HepG2 (cell line): ENCODE results near the gene HOXA5. TPM values are rescaled to one million over a fixed set of nuclear protein-coding genes. Genes with fewer than 3 reads are reported as not detected.
A peak's percentile ranks its signal among the peaks of the same experiment; 100 is the strongest.

ENCODE experiments used
- DMAP1 ChIP-seq: IDR thresholded peaks from 2 replicates; pipeline ENCODE4 v1.6.1; 2016
- DNMT1 ChIP-seq: sonication (generic); formaldehyde crosslinking; IDR thresholded peaks from 2 replicates; pipeline ENCODE4 v1.5.1; 2020; ENCODE audit warnings: mild to moderate bottlenecking, missing genetic modification reagents
- EP300 ChIP-seq, 3 experiments: sonication (generic) in 1 of 3; formaldehyde crosslinking in 1 of 3; IDR thresholded peaks; 2 replicates each; pipeline versions ENCODE4 v1.5.1 to v1.6.1; 2011 to 2020; ENCODE audit warnings: low read depth in 2 of 3, low read length in 2 of 3, borderline replicate concordance in 1 of 3, improper control_type of control experiment in 1 of 3, mild to moderate bottlenecking in 1 of 3, missing genetic modification reagents in 1 of 3, moderate library complexity in 1 of 3
- MED1 ChIP-seq: sonication (generic); formaldehyde crosslinking; IDR thresholded peaks from 2 replicates; pipeline ENCODE4 v1.4.0; 2020; ENCODE audit warnings: missing genetic modification reagents
- MIER3 ChIP-seq: IDR thresholded peaks from 2 replicates; pipeline ENCODE4 v1.6.1; 2016; ENCODE audit warnings: missing compliant biosample characterization, borderline replicate concordance
- NCOA2 ChIP-seq: sonication (generic); formaldehyde crosslinking; IDR thresholded peaks from 2 replicates; pipeline ENCODE4 v1.8.0; 2022; ENCODE audit warnings: inconsistent platforms
- PHF21A ChIP-seq: sonication (generic); formaldehyde crosslinking; IDR thresholded peaks from 2 replicates; pipeline ENCODE4 v1.5.0; 2020; ENCODE audit warnings: mild to moderate bottlenecking, missing genetic modification reagents
- SAP130 ChIP-seq: IDR thresholded peaks from 2 replicates; pipeline ENCODE4 v1.6.1; 2016; ENCODE audit warnings: low read depth
- TBX2 ChIP-seq: sonication (generic); formaldehyde crosslinking; IDR thresholded peaks from 2 replicates; pipeline ENCODE4 v1.5.0; 2020; ENCODE audit warnings: missing genetic modification reagents, mild to moderate bottlenecking, borderline replicate concordance
- ZNF614 ChIP-seq: IDR thresholded peaks from 2 replicates; pipeline ENCODE4 v1.6.1; 2018; ENCODE audit warnings: missing biosample characterization, missing genetic modification reagents, inconsistent platforms, borderline replicate concordance
- ZNF687 ChIP-seq: sonication (generic); formaldehyde crosslinking; IDR thresholded peaks from 2 replicates; pipeline ENCODE4 v1.5.1; 2020; ENCODE audit warnings: mild to moderate bottlenecking, missing genetic modification reagents, moderate library complexity
- ZNF841 ChIP-seq: sonication (generic); formaldehyde crosslinking; IDR thresholded peaks from 2 replicates; pipeline ENCODE4 v1.8.1; 2023; ENCODE audit warnings: missing genetic modification reagents, borderline replicate concordance
- ZNF883 ChIP-seq: sonication (generic); formaldehyde crosslinking; IDR thresholded peaks from 2 replicates; pipeline ENCODE4 v1.5.1; 2020; ENCODE audit warnings: mild to moderate bottlenecking, missing genetic modification reagents; ENCODE audit errors: not compliant biosample characterization
- polyA plus RNA-seq, 8 experiments: library from polyadenylated mRNA; depleted of rRNA in 3 of 8; stranded (reverse) in 7 of 8; unstranded in 1 of 8; fragments of >200 nt; fragmentation: Illumina TruSeq in 4 of 8; extraction: Trizol in 4 of 8; gene quantifications; 2 replicates each; pipeline versions ENCODE4 v1.2.1 to v1.2.3, GENCODE V29; 2011 to 2016; ENCODE audit warnings: low read depth in 4 of 8, missing spikeins in 1 of 8, mixed read lengths in 1 of 8; ENCODE audit not compliant: insufficient read depth in 1 of 8
- total RNA-seq, 5 experiments: library from RNA; depleted of rRNA; stranded (reverse); fragments of >200 nt; fragmentation: Illumina TruSeq; extraction: Trizol; gene quantifications; 2 replicates each; pipeline ENCODE4 v1.2.3, GENCODE V29; 2016; ENCODE audit warnings: low read depth in 1 of 5
- TF ChIP-seq, protein P1 (sequence below): IDR thresholded peaks from 2 replicates; pipeline ENCODE4 v1.6.1; 2016; ENCODE audit warnings: low read depth, missing genetic modification reagents, missing compliant biosample characterization
- TF ChIP-seq, protein P2 (sequence below): sonication (generic); formaldehyde crosslinking; IDR thresholded peaks from 2 replicates; pipeline ENCODE4 v1.4.0; 2020; ENCODE audit warnings: missing genetic modification reagents

The HOXA5 gene
- total and polyA plus RNA-seq, 2 of the 13 experiments (the other 11 are each of a cell fraction or from before 2014, with no cell fraction given): 3.2 to 3.6 TPM

GRCh38 chr7:27133409-27134231, 9.9 kb downstream of the HOXA5 start (continued):
- 0 out of 2 replicates have a peak, but pooled peaks have one; percentile 18 for TF ChIP-seq ZNF841
- peak; percentile 44; the same call in 1 of the 2 replicates for TF ChIP-seq PHF21A
- TF ChIP-seq EP300 (IDR thresholded peaks at IDR 0.05; ENCODE audit: low read depth in 2 of 2, low read length in 2 of 2): peak in 1 of 2 experiments; percentile 75; a peak in 2 of 4 replicates
- TF ChIP-seq EP300 (CRISPR knock-in tag; IDR thresholded peaks at IDR 0.05; ENCODE audit: borderline replicate concordance): peak; percentile 34; the same call in 1 of the 2 replicates
- peak; percentile 74 for TF ChIP-seq TBX2 (CRISPR knock-in tag)
- TF ChIP-seq DMAP1 (CRISPR knock-in tag): peak; percentile 52; the same call in 1 of the 2 replicates
- TF ChIP-seq, protein P1, sequence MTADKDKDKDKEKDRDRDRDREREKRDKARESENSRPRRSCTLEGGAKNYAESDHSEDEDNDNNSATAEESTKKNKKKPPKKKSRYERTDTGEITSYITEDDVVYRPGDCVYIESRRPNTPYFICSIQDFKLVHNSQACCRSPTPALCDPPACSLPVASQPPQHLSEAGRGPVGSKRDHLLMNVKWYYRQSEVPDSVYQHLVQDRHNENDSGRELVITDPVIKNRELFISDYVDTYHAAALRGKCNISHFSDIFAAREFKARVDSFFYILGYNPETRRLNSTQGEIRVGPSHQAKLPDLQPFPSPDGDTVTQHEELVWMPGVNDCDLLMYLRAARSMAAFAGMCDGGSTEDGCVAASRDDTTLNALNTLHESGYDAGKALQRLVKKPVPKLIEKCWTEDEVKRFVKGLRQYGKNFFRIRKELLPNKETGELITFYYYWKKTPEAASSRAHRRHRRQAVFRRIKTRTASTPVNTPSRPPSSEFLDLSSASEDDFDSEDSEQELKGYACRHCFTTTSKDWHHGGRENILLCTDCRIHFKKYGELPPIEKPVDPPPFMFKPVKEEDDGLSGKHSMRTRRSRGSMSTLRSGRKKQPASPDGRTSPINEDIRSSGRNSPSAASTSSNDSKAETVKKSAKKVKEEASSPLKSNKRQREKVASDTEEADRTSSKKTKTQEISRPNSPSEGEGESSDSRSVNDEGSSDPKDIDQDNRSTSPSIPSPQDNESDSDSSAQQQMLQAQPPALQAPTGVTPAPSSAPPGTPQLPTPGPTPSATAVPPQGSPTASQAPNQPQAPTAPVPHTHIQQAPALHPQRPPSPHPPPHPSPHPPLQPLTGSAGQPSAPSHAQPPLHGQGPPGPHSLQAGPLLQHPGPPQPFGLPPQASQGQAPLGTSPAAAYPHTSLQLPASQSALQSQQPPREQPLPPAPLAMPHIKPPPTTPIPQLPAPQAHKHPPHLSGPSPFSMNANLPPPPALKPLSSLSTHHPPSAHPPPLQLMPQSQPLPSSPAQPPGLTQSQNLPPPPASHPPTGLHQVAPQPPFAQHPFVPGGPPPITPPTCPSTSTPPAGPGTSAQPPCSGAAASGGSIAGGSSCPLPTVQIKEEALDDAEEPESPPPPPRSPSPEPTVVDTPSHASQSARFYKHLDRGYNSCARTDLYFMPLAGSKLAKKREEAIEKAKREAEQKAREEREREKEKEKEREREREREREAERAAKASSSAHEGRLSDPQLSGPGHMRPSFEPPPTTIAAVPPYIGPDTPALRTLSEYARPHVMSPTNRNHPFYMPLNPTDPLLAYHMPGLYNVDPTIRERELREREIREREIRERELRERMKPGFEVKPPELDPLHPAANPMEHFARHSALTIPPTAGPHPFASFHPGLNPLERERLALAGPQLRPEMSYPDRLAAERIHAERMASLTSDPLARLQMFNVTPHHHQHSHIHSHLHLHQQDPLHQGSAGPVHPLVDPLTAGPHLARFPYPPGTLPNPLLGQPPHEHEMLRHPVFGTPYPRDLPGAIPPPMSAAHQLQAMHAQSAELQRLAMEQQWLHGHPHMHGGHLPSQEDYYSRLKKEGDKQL (CRISPR knock-in tag): 0 out of 2 replicates have a peak, but pooled peaks have one; percentile 46
- TF ChIP-seq ZNF687 (CRISPR knock-in tag): no peak
- peak; percentile 66 for TF ChIP-seq NCOA2 (CRISPR knock-in tag)
- TF ChIP-seq SAP130 (CRISPR knock-in tag): peak; percentile 66
- TF ChIP-seq MED1 (CRISPR knock-in tag): peak; percentile 46; the same call in 1 of the 2 replicates
- TF ChIP-seq, protein P2, sequence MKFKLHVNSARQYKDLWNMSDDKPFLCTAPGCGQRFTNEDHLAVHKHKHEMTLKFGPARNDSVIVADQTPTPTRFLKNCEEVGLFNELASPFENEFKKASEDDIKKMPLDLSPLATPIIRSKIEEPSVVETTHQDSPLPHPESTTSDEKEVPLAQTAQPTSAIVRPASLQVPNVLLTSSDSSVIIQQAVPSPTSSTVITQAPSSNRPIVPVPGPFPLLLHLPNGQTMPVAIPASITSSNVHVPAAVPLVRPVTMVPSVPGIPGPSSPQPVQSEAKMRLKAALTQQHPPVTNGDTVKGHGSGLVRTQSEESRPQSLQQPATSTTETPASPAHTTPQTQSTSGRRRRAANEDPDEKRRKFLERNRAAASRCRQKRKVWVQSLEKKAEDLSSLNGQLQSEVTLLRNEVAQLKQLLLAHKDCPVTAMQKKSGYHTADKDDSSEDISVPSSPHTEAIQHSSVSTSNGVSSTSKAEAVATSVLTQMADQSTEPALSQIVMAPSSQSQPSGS (CRISPR knock-in tag): 0 out of 2 replicates have a peak, but pooled peaks have one; percentile 37
- no peak for TF ChIP-seq ZNF883 (CRISPR knock-in tag)
- no peak for TF ChIP-seq DNMT1
- peak; percentile 73; the same call in 1 of the 2 replicates for TF ChIP-seq MIER3
- peak; percentile 39; the same call in 1 of the 2 replicates for TF ChIP-seq ZNF614 (CRISPR knock-in tag)
